CD4-positive, alpha-beta T cell treated with Interleukin-6 at 100 ng/mL for 8 hours (primary cell): ENCODE measurements around the gene C19orf33.
A peak's percentile ranks its signal among the peaks of the same experiment; 100 is the strongest.
"Not testable (repeated sequence)": the region's sequence is repeated elsewhere in the genome, so short reads cannot be mapped to it uniquely, and the experiment has no call there.

Experiments
- DNase-seq: peaks from one replicate; pipeline ENCODE4 v3.0.0-alpha.2; 2020; ENCODE audit warnings: mixed read lengths, low spot score

C19orf33 gene

GRCh38 chr19:38303517-38304351 lies at the start of gene C19orf33:
C19orf33 (plus strand) TSS chr19:38304251; CDS start chr19:38304262, 11 bp downstream.
- DNase-seq = no peak

DNA sequence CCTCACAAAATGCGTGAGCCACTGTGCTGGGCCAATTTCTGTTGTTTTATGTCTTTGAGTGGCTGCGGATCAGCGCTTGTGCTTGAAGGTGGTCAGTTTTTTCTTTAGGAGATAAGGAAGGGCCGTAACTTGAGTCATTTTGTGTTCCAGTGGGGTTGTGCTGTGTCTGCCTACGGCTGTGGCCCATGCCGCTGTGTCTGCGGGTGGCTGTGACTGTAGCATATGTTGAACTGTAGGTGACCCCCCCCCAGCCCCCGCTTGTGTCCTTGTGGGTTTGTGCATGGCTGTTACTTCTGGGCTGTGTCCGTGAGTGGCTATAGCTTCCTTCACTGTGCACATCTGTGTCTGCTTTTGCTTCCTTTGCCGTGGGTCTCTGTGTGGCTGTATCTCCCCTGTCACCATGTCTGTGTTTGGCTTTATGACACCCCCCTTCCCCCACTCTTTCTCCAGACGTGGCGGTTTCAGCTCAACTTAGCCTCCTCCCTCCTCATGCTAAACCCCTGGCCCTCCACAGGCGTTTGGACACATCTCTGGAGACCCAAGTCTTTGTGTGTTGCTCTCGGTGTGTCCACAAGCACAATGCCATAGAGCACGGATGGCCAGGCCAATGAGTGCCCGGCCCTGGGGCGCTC lies 48.6 kb upstream of the C19orf33 start:
- DNase-seq = no peak

GRCh38 chr19:38261942-38262341 lies 42.1 kb upstream of the C19orf33 start:
- not testable (repeated sequence) for DNase-seq

GRCh38 chr19:38262585-38263268 lies 41.3 kb upstream of the C19orf33 start:
- DNase-seq = no peak

DNA sequence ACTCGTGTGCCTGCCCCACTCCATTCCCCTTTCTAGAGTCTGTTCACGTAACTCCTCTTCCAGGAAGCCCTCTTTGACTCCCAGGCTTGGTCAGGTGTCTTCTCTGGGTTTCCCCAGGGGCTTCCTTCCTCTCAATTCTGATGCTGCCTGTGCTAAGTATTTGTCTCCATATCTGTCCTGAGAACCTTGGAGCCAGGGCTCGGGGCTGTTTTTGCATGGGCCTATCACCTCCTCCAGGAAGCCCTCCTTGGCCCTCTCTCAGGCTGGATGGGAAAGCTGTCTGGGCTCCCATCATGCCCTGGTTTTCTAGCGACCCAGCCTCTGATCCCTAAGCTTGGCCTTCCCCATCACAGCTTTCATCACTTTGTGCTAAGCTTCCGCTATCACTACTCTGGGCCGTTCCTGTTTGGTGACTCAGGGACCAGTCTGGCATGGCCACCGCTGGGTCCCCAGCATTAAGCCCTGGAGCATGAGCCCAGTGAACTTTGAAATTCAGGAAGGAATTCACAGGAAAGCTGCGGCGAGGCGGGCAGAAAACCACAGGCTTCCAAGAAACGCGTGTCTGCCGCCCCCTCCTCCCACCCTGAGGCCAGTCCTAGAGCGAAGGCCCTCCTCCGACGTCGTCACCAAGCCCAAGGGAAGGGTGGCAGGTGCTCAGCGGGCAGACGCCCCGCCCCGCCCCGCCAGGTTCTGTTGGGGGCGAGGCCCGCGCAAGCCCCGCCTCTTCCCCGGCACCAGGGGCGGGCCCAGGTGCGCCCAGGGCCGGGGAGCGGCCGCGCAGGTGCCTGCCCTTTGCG lies 40.2 kb upstream of the C19orf33 start:
- peak; percentile 83 for DNase-seq

GRCh38 chr19:38264486-38265212 lies 39.4 kb upstream of the C19orf33 start, which contains the start of gene SPINT2:
SPINT2 (plus strand) TSS chr19:38264573; CDS start chr19:38264893, 320 bp downstream.
- DNase-seq = peak; percentile 38

- DNase-seq = no peak
Measured at GRCh38 chr19:38265213-38265861, 38.7 kb upstream of the C19orf33 start.

DNA sequence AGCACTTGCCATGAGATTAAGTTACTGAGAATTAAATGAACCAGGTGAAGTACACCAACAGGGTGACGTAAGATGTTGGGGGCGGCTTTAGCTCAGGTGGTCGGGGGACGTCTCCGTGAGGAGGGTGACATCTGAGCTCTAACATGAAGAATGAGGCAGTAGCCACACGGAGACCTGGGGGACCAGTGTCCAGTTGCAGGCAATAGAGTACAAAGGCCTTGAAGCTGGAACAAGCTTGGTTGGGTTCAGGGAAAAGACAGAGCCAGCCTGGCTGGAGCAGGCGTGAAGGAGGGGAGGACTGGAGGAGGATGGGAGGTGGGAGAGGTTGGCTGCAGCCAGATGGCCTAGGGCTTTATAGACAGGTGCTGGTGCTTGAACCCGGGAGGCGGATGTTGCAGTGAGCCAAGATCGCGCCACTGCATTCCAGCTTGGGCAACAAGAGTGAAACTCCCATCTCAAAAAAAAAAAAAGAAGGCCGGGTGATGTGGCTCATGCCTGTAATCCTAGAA lies 38.1 kb upstream of the C19orf33 start:
- DNase-seq = no peak

DNA sequence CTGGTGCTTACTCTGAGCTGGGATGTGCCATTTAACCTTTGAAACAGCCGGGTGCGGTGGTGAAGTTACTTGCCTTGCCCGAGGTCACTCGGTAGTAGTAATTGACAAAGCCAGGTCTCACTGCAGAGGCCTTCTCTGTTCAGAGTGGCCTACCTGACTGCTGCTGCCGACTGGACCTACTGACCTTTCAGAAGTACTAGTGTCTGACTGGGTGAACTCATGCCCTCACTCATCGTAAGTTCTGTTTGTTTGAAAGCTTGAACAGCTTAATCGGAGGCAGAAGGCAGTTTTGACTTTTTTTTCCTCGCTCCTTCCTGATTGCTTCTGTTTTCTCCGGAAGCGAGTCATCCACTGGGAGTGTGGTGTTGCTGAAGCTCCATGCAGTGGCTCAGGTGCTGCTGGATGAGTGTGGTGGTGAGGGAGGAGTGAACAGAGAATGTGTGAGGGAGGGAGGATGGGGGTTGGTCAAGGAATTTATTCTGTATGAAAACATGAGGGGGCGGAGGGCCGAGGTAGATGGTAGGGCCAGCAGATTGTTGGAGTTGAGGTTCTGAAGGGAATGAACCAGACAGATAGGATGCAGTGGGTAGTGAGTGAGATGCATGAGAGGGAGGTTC lies 37.0 kb upstream of the C19orf33 start:
- DNase-seq = no peak

GRCh38 chr19:38267761-38268483 lies 36.1 kb upstream of the C19orf33 start:
- no peak for DNase-seq

- no peak for DNase-seq
Measured at GRCh38 chr19:38268539-38268938, 35.5 kb upstream of the C19orf33 start.

DNA sequence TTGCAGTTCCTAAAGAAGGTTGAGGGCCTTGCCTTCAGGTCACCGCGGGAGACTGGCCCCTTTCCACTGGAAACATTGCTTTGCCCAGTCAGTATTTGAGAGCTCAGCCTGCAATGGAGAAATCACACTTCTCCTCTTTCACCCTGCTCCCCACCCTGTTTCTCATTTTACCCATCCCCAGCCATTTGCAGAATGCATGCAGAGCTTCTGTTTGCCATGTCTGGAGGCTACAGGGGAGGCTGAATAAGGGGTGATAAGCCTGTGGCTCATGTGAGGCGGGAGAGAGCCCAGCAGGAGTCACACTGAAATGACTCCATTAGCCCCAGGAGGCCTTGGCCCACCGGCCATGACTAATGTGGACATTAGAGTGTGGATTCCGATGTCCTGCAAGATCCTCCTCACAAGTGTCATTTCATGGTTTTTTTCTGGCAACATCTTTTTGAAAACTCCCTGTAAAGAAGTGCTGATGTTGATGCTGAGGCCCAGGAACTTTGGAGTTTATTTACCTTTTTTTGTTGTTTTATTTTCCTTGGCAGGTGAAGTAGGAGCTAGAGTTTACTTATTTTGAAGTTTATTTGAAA lies 33.4 kb upstream of the C19orf33 start:
- DNase-seq = no peak

GRCh38 chr19:38273499-38273898 lies 30.6 kb upstream of the C19orf33 start:
- no peak for DNase-seq

- DNase-seq = no peak
Measured at GRCh38 chr19:38274739-38275138, 29.3 kb upstream of the C19orf33 start.

GRCh38 chr19:38276942-38277517 lies 27.0 kb upstream of the C19orf33 start:
- no peak for DNase-seq

GRCh38 chr19:38277549-38277948 lies 26.5 kb upstream of the C19orf33 start:
- DNase-seq = no peak

DNA sequence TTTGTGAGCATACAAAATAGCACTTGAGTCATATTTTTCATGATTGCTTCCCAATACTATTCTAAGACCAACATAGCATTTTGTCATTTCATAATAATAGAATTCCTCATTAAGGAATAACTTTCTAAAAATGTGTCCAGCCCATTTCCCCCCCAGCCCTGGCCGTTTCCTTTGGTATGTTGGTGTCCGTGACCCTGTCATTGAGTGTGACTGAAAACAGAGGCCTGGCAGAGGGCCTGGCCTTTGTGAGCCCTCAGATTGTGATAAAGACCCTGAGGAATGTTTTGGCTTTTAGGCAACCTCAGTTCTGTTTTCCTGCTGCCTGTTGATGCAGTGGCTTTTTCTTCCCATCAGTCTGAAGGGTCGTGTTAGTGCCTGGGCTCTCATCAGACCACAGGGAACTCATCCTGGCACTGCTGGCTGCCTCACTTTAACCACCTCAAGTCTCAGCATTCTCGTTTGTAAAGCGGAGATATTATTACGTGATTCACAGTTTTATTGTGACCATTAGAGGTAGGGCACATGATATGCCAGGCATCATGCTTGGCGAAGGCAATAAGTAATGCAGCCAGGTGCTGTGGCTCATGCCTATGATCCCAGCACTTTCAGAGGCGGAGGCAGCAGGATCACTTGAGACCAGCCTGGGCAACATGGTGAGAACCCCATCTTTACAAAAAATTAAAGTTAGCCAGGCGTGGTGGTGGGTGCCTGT lies 25.9 kb upstream of the C19orf33 start:
- no peak for DNase-seq

DNA sequence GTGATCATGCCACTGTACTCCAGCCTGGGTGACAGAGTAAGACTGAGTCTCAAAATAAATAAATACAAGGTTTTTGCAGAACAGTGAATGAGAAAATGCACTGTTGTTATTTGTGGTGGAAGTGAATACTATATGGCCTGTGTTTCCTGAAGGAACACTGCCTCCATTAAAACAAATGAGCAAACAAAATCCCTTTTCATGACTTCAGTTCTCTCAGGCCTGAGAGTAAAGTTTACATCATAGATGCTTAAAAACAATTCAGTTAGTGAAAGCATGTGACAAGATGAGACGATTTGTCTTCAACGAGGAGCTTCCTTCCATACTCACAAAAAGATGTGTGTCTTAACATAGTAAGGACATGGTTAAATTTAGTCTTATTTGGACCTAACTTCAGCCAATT lies 25.3 kb upstream of the C19orf33 start:
- no peak for DNase-seq
